DMS153 treated with DMSO at 0.1 percent for 48 hours (cell line): ENCODE data around the gene ZDHHC20.

Source experiments
- DNase-seq: peaks from one replicate; lab custom pipeline; 2025; ENCODE audit not compliant: unreplicated experiment; lab: John Stamatoyannopoulos, UW

The ZDHHC20 gene, protein sequence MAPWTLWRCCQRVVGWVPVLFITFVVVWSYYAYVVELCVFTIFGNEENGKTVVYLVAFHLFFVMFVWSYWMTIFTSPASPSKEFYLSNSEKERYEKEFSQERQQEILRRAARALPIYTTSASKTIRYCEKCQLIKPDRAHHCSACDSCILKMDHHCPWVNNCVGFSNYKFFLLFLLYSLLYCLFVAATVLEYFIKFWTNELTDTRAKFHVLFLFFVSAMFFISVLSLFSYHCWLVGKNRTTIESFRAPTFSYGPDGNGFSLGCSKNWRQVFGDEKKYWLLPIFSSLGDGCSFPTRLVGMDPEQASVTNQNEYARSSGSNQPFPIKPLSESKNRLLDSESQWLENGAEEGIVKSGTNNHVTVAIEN

DNA sequence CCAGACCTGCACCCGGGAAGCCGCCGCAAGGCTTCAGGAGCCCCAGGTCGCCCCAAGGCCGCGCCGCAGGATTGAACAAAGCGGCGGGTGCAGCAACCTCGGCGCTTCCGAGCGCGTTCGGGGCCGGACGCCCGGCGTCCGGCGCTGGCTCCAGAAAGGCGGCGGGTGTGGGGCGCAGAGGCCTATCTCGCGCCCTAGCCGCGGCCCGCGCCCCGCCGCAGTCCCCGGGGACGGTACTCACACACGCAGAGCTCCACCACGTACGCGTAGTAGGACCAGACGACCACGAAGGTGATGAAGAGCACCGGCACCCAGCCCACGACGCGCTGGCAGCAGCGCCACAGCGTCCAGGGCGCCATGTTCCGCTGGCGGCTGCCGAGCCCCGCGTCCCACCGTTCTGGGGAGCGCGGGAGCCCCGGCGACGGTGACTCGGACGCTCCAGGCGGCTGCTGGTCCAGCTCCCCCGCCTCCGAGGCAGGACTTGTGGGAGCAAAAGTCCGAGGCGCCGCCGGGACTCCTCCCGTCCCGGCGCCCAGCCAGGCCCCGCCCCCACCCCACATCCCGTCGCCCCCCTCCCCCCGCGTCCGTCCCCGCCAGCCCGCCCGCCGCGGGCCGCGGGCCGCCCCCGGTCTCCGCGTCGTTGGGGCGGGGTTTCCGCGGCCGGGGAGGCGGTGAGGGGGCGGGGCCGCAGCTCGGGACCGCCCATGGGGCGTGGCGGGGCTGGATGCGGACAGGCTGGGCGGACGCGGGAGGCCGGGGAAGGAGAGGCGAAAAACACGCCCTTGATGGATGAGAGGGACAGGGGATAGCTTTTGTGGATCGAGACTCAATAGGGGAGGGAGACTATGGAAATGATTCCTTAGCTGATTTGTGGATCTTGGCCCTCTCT is at the start of gene ZDHHC20:
Gene ZDHHC20, minus strand, starts transcription at position 491 of the 889 bp plus-strand sequence. Its CDS starts 132 bp downstream, at position 359.
- peak; percentile 64 for DNase-seq

DNA sequence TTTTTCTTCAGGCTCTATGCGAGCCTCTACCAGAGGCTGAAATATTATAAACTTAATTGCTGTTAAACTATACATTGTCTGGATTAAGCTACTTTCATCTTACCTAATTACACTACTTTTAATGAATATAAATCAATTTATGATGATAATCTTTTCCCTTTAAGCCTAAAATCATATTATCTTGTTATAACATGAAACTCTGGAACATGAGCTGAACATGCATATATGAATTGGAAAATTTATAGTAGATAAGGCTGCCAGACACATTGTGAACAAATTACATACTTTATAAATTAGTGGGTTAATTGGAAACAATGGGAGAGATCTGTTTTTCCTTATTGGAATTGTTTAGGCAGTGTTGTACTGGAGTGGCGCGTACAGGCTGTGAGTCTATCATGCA is 45.3 kb upstream of the ZDHHC20 start:
- DNase-seq = no peak

DNA sequence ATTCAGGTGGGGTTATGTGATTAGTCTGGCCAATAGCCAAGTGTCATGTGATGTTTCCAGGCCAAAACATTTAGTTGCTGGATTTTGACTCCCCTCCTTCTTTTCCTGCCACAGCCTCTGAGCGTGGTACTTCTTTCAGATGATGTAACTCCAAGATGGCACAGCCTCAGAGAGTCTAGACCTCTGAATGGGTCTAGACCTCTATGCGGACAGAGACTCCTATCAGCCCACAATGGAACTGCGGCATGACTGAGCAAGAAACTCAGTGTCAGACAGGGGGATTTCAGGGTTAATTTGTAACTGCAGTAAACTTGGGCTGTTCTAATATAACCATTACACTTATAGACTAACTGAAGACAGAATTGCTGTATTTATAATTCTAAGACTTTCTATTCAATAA is 42.6 kb upstream of the ZDHHC20 start:
- DNase-seq = no peak

DNA sequence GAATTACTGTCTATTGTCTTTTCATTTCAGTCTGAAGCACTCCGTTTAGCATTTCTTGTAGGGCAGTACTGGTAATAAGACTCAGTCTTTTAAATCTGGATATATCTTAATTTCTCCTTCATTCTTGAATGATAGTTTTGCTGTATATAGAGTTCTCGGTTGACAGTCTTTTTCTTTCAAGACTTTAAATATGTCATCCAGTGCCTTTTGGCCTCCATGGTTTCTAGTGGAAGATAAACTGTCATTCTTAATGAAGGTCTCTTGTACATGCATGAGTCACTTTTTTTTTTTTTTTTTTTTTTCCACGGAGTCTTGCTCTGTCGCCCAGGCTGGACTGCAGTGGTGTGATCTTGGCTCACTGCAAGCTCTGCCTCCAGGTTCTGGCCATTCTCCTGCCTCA is 27.2 kb upstream of the ZDHHC20 start:
- DNase-seq = no peak

DNA sequence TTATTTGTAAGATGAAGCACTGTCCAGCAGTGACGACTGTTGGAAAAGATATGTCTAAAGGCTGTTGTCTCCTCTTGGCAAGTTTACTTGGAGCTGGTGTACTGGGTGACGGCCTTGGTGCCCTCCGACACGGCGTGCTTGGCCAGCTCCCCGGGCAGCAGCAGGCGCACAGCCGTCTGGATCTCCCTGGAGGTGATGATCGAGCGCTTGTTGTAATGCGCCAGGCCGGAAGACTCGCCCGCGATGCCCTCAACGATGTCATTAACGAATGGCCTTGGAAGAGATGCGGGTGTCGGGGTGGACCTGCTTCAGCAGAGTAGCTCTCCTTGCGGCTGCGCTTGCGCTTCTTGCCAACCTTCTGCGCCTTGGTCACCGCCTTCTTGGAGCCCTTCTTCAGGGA is 24.6 kb upstream of the ZDHHC20 start:
- no peak for DNase-seq

DNA sequence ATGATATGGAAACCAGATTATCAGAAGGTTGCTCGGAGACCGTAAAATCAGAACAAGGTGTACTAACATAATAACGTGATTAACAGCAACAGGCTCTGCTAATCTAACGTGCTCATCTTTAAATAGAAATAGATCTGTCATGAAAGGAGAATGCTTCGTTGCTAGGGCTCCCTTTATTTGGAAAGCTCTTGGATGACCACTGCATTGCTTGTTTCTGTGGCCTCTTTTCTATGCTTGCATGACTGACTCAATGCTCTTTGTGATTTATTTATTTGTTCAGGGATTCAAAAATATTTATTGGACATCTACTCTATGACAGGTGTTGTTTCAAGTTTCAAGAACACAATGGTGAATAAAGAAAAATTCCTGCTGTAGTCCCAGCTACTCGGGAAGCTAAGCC is 22.3 kb upstream of the ZDHHC20 start:
- DNase-seq = no peak

DNA sequence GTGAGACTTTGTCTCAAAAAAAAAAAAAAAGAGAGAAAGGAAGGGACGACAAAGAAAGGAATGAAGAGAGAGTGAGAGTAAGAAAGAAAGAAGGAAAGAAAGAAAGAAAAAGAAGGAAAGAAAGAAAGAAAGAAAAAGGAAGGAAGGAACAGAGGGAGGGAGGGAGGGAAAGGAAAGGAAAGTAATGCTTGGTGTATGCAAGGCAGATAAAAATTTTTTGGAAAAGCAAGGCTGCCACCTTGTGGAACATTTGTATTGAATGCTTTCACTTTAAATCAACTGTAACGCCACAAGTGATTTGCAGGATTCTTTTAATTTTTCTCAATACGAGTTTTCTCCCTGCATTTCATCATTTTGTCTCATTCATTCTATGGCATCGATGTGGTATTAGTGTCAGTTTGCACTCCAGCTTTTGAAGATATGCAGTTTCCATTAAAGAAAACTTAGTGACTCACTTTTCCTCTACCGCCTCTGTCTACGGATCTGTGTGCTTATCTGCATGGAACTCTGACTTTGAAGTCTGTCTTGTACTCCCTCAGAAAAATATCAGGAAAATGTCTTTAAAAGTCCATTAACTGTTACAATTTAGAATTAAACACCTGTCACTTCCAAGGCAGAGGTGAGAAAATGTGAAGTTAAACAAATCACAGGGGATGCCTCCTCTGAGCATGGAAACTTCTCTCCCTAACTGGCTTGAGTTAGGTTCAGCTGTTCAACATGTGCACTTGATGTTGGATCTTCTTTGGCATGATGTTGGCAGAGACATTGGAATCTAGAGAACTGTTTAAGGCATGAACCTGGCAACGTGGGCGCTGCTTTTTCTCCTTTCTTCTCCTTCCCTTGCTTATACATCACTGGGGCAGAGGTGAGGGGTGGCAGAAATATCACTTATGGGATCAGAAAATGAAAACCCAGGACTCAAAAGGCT is 20.0 kb upstream of the ZDHHC20 start:
- peak; percentile 51 for DNase-seq

DNA sequence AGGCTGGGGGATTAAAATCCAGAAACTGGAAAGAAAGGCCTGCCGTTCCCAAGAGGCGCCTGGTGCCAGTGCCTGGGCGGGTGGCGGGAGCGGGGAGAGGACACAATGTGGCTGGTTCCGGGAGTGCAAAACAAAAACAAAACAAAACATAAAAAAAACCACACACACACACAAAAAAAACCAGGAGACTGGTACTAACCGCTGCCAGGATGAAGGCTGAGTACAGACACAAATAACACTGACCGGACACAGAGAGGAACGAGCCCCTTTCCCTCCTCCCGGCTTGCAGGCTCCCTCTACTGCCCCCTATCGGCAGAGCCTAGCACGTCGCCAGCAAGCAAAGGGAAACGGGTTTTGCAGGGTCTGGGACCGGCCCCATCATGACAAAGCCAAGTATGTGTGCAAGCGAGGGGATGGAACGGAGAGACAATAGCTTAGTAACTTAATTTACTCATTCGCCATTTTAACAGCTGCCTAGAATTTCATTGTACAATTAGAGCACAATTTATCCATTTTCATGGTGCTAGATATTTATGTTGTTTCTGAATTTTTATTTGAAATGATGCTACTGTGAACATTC is 17.9 kb upstream of the ZDHHC20 start:
- DNase-seq = peak; percentile 84

DNA sequence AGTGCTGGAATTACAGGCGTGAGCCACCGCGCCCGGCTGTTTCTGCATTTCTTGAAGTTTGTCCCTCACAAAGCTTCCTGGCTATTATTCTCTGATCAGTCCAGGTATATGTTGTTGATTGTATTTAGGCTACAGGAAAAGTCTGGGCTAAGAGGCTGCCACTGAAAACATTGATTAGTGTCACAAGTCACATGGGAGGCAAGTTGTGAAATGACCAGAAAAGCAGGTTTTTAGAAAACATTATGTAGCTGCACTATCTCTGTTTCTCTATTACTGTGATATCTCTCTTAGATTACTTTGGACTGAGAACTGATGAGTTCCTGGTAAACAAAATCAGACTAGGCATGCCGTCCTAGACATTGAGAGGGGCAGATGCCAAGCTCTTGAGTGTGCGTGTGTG is 16.0 kb upstream of the ZDHHC20 start:
- no peak for DNase-seq

DNA sequence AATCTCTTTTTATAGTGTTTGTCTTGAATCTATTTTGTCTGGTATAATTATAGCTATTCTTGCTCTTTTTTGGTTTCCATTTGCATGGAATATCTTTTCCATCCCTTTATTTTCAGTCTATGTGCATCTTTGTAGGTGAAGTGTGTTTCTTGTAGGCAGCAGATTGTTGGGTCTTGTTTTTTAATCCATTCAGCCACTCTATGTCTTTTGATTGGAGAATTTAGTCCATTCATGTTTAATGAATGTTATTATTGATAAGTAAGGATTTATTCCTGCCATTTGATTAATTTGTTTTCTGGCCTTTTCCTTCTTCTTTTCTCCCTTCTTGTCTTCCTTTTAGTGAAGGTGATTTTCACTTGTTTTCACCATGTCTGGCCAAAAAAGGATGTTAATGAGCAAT is 11.7 kb upstream of the ZDHHC20 start:
- no peak for DNase-seq

DNA sequence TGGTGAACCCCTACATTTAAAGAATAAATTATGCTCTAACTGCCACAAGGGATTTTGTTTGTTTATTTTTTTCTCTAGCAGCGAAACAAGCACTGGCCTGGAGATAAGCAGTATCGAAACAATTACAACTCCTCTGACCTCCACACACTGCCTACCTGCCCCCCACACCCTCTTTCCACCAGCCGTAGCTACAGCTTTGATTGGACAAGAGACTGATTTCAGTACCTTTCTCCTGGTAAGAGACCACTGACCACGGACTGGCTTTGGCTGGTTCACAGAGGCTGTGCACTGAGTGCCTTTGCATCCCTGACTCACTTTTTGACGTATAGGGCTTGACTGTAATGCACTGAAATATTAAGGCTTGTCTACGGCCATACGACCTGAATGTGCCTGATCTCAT is 7.4 kb upstream of the ZDHHC20 start:
- no peak for DNase-seq

DNA sequence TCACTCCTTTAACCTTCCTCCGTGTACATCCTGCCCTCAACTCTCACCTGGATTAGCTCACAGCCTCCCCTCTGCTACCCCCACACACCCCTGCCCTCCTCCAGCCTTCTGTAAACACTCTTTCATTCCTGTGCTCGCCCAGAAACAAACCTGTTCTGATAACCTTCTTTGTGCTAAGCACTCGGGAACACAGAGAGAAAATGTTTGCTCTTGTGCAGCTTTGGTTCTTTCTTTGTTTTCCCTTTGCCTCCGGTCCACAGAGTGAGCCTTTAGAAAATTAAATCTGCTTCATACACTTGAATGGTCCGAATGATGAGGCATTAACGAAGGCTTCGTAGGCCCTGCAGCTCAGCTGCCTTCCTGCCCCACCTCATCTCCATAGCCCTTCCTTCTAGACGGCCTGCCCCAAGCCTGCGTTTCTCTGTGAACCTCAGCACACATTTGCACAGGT is 6.6 kb upstream of the ZDHHC20 start:
- DNase-seq = peak; percentile 58

DNA sequence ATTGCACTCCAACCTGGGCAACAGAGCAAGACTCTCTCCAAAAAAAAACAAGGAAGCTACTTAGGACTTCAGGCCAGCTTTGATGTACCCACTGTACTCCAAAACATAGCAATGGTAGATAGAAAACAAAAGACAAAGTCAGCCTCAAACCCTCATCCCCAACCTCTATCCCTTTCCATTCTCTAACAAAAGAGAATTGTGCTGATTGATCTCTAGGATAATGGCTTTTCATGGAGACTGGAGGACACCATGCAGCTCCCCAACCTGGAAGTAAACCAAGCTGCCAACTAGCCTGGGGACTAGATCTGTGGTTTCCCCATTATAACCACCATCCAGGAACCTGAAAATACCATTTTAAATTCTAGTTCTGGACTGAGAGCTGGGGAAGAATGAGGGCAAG is 4.3 kb upstream of the ZDHHC20 start:
- no peak for DNase-seq

DNA sequence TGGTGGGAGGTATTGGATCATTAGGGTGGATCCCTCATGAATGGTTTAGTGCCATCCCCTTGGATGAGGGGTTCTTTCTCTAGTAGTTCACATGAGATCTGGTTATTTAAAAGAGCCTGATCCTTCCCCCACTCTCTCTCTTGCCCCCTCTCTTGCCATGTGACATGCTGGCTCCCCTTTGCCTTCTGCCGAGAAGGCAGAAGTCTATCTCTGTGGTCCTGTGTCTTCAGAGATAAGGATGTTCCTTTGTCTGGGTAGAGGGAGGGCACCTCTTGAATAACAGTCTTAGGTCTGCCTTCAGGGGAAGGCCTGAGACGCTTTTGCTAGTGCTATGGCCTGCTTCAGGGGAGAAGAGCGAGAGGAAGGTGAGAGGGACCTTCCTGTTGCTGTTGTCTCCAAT is 2.0 kb upstream of the ZDHHC20 start:
- DNase-seq = no peak

DNA sequence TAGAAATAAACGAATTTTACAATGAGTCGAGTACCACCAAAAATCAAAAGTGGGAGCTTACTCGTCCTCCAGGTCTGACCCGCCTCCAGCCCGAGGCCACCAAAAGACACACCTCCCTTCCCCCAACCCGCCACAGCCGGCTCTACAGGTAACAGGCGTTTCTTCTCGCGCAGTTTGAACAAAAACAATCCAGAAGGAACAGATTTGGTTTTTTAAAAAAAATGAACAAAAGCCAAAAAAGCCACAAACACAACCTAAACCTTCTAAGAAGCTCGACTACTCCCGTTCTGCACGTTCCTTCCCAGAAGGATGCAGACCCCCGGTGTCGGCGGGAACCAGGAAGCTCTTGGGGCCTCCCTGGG is 671 bp downstream of the ZDHHC20 start:
- DNase-seq = peak; percentile 41

DNA sequence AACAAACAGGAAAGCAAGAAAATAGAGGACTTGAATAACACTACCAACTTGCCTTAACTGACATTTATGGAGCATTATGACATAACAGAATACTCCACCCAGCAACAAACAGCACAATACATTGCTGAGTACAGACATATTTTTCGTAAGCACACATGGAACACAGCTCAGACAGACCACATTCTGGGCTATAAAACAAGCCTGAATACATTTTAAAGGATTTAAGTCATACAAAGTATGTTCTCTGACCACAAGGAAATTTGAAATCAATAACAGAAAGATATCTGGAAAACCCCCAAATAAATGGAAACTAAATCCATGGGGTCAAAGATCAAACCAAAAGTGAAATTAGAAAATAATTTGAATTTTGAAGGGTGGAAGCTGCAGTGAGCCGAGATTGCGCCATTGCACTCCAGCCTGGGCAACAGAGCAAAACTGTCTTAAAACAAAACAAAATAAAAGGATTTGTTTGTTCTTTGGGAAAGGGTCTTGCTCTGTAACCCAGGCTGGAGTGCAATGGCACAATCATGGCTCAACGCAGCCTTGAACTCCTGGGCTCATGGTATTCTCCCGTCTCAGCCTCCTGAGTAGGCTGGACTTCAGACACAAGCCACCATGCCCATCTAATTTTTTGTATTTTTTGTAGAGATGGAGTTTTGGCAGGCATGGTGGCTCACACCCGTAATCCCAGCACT is 5.6 kb downstream of the ZDHHC20 start:
- DNase-seq = no peak

DNA sequence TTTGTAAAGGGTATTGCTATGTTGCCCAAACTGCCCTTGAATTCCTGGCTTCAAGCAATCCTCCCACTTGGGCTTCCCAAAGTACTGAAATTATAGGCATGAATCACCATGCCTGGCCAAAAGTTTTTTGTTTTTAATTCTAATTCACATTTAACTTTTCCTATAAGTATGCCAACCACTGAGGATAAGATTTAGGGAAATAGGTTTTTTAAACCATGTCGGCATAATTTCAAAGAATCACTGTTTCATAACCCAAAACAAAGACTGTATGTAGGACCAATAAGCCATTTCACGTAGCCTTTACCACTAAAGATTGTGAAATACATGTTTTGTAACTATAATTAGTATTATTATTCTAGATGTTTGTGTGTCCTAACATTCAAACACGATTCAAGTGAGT is 8.2 kb downstream of the ZDHHC20 start:
- DNase-seq = no peak

DNA sequence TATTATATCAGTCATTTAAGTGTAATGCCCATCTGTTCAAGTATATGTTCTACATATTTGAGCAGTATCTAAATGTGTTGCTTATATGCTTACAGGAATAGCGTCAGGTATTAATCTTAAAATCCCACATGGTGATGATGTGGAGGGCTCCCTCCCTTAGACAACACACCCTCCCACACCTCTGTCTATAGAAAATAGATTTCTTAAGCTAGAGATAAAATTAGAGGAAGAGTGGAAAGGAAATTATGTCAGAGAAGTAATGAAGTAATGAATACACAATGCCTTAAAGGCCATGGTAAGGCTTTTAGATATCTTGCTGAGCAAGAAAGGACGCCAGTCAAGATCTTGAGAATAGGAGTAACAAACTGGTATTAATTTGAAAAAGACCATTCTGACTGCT is 12.4 kb downstream of the ZDHHC20 start:
- no peak for DNase-seq

DNA sequence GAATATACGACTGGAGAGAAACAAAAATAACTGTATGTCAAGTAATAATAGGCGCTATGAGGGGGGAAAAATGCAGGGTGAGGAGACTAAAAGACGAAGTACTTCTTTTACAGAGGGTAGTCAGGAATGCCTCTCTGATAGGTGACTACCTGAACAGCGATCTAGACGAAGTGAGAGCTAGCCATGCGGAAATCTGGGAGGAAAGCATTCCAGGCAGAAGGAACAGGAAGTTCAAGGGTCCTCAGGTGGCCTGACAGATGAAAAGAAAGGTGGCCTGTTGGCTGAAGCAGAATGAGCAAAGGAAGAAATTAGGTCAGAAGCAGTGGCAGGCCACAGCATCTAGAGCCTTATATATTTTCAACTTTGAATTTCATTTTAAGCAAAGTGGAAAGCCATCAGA is 13.3 kb downstream of the ZDHHC20 start:
- no peak for DNase-seq

DNA sequence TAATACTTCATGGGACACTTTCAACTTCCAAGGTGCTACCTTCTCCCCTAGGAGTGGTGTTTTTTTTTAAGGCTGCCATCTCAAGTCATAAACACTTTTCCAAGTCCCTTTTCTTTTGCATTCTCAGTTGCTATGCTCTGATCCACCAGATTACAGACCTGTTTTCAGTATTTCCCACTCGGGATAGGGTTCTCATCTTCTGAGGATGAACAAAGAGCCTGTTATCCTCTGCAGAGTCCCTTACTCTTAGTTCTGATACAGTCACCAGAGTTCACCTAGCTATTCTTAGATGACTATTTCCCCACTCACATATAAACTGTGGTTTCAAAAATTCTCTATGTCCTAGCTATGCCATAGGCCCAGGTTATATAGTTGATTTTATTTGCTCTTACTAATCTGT is 15.9 kb downstream of the ZDHHC20 start:
- DNase-seq = no peak
